ENCODE data around the gene MESD. TPM values are rescaled to one million over a fixed set of nuclear protein-coding genes. Genes with fewer than 3 reads are reported as not detected.

Gene MESD
- total RNA-seq, 1 experiment from 2014 or later: 21.9 TPM

DNA sequence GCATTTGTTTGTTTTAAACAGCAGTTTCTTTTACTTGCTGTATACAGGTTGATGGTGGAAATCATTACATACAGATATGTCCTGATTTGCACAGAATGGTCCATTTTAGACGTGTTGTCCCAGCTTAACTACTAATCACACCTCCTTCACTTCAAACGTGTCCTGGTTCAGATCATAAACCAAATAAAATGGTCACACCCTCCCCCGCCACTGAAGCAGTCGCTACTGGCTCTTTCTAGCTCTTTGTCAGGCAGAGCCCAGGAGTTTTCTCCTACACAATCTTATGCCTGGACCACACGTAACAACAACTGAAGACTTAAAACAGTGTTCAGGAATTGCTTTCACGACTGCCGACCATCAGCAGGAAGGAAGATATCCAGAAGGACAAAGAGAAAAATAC, 73.6 kb downstream of the MESD start:
- H3K27ac ChIP-seq: no peak overlapping the region
- CTCF ChIA-PET: no interaction called here
- H3K4me1 ChIP-seq (replicated peaks; ENCODE audit: insufficient read depth): peaks cover 17% of the 10 kb centered on the region
- POLR2A ChIA-PET (ENCODE audit: unreplicated experiment): no interaction called here
- no peak for DNase-seq
- H3K79me2 ChIP-seq (ENCODE audit: low read depth): no peaks in the 10 kb centered on the region
- TF ChIP-seq, protein P1, sequence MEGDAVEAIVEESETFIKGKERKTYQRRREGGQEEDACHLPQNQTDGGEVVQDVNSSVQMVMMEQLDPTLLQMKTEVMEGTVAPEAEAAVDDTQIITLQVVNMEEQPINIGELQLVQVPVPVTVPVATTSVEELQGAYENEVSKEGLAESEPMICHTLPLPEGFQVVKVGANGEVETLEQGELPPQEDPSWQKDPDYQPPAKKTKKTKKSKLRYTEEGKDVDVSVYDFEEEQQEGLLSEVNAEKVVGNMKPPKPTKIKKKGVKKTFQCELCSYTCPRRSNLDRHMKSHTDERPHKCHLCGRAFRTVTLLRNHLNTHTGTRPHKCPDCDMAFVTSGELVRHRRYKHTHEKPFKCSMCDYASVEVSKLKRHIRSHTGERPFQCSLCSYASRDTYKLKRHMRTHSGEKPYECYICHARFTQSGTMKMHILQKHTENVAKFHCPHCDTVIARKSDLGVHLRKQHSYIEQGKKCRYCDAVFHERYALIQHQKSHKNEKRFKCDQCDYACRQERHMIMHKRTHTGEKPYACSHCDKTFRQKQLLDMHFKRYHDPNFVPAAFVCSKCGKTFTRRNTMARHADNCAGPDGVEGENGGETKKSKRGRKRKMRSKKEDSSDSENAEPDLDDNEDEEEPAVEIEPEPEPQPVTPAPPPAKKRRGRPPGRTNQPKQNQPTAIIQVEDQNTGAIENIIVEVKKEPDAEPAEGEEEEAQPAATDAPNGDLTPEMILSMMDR (conservative IDR thresholded peaks at IDR 0.05): no peak
- TF ChIP-seq EZH2 (IDR thresholded peaks at IDR 0.05; ENCODE audit: low read depth): no peak
- no peak overlapping the region for H3K4me2 ChIP-seq
- H3K9me2 ChIP-seq (ENCODE audit: insufficient read depth): no peaks in the 10 kb centered on the region
- H3K27me3 ChIP-seq (ENCODE audit: insufficient read depth, low read depth): no peaks in the 10 kb centered on the region
- BruUV-seq (replicated peaks): no TSS peak
- H3F3A ChIP-seq (ENCODE audit: insufficient read depth, low read depth): peaks cover 8% of the 10 kb centered on the region; the same call in 1 of the 2 replicates
- no peaks in the 10 kb centered on the region for H4K20me1 ChIP-seq (ENCODE audit: insufficient read depth)
- no peaks in the 10 kb centered on the region for H3K9me3 ChIP-seq (ENCODE audit: insufficient read depth, low read depth)
- no peak overlapping the region for H2AFZ ChIP-seq
- intact Hi-C loops (cut with micrococcal nuclease; ENCODE audit: unreplicated experiment): no loop called here
- H3K36me3 ChIP-seq (ENCODE audit: low read depth): no peaks in the 10 kb centered on the region
- no peak overlapping the region for H3K4me3 ChIP-seq

DNA sequence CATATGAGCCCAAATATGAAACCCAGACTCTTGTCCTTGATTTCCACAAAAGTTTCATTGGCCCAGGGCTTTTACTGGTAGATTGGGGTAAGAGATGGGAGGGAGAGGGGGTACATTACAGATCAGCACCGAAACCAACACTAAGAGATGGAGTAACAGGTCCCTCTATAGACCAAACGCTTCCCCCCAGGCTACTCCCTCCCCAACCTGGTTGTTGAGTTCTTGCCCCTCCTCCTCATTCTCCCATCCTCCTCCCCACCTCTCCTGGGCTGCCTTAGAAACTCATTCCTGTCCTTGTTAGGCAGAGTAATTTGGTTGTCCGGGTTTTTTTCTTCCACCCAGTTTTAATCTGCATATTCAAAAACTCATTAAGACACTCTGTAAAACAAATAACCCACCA, 74.1 kb downstream of the MESD start:
- Histone ChIP-seq H3K4me2 (0 out of 2 replicates have a peak overlapping the region, but pooled peaks have one; percentile 40), H3K4me1 (replicated peaks; ENCODE audit: insufficient read depth) (peaks cover 17% of the 10 kb centered on the region), H3K27me3 (ENCODE audit: insufficient read depth, low read depth) (no peaks in the 10 kb centered on the region), H3K79me2 (ENCODE audit: low read depth) (no peaks in the 10 kb centered on the region), H3K9me2 (ENCODE audit: insufficient read depth) (no peaks in the 10 kb centered on the region), H4K20me1 (ENCODE audit: insufficient read depth) (no peaks in the 10 kb centered on the region), H3K9me3 (ENCODE audit: insufficient read depth, low read depth) (no peaks in the 10 kb centered on the region), H3F3A (ENCODE audit: insufficient read depth, low read depth) (peaks cover 8% of the 10 kb centered on the region; the same call in 1 of the 2 replicates), H2AFZ (no peak overlapping the region), H3K4me3 (no peak overlapping the region), H3K27ac (peak overlapping the region; percentile 67; the same call in 1 of the 2 replicates), H3K36me3 (ENCODE audit: low read depth) (no peaks in the 10 kb centered on the region)
- CTCF ChIA-PET: no interaction called here
- POLR2A ChIA-PET (ENCODE audit: unreplicated experiment): no interaction called here
- no peak for DNase-seq
- intact Hi-C loops (cut with micrococcal nuclease; ENCODE audit: unreplicated experiment): no loop called here
- TF ChIP-seq, protein P1 (conservative IDR thresholded peaks at IDR 0.05): no peak
- no peak for TF ChIP-seq EZH2 (IDR thresholded peaks at IDR 0.05; ENCODE audit: low read depth)
- BruUV-seq (replicated peaks): no TSS peak

DNA sequence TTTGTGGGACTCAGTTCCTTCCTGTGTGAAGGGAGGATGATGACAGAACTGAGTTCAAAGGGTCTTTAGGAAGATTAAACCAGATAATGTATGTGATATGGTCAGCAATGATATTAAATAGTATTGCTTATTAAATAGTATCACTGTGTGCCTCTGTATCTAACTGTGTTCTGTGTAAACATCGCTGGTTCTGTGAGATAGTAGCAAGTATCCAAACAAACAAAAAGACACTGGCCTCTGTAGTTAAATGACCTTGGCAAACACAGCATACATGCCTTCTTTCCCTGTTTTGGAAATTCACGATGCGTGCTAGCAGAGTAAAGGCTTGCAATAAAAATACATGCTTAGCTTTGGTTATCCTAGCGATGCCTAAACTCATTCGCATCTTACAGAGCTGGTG, 76.1 kb downstream of the MESD start:
- Histone ChIP-seq H3K4me1 (replicated peaks; ENCODE audit: insufficient read depth) (peaks cover 17% of the 10 kb centered on the region), H3K27me3 (ENCODE audit: insufficient read depth, low read depth) (no peaks in the 10 kb centered on the region), H3K27ac (no peak overlapping the region), H3F3A (ENCODE audit: insufficient read depth, low read depth) (peaks cover 8% of the 10 kb centered on the region; the same call in 1 of the 2 replicates), H3K79me2 (ENCODE audit: low read depth) (no peaks in the 10 kb centered on the region), H4K20me1 (ENCODE audit: insufficient read depth) (no peaks in the 10 kb centered on the region), H3K36me3 (ENCODE audit: low read depth) (peaks cover 14% of the 10 kb centered on the region; the same call in 1 of the 2 replicates), H2AFZ (no peak overlapping the region), H3K4me2 (no peak overlapping the region), H3K4me3 (no peak overlapping the region), H3K9me2 (ENCODE audit: insufficient read depth) (no peaks in the 10 kb centered on the region), H3K9me3 (ENCODE audit: insufficient read depth, low read depth) (no peaks in the 10 kb centered on the region)
- no TSS peak for BruUV-seq (replicated peaks)
- intact Hi-C loops (cut with micrococcal nuclease; ENCODE audit: unreplicated experiment): loop anchor here (5.0 kb wide), 1 partner anchor 54 kb away; no protein-coding TSS in a partner anchor
- no peak for DNase-seq
- ChIA-PET CTCF (no interaction called here), POLR2A (ENCODE audit: unreplicated experiment) (no interaction called here)
- TF ChIP-seq, protein P1 (conservative IDR thresholded peaks at IDR 0.05): no peak
- TF ChIP-seq EZH2 (IDR thresholded peaks at IDR 0.05; ENCODE audit: low read depth): no peak

Data from PC-9 (cell line).